Spleen (tissue), 7 donors: Measurements from ENCODE around the gene METTL23.

ENCODE experiments used
- POLR2A ChIP-seq, 3 donors: fragments of 450-650 bp; IDR thresholded peaks; one replicate each; pipeline ENCODE4 v1.5.1; 2017; ENCODE audit warnings: antibody characterized with exemption in 3 of 3, mild to moderate bottlenecking in 1 of 3
- TF ChIP-seq, protein P1 (sequence below), 11 experiments: fragments of 200-600 bp in 7 of 11; fragments of 450-650 bp in 4 of 11; sonication (generic) in 4 of 11; IDR thresholded peaks in 8 of 11; conservative IDR thresholded peaks in 3 of 11; 1 replicate in 7 of 11; 2 replicates in 4 of 11; pipeline versions ENCODE4 v1.4.0 to v1.8.0; 2016 to 2021; ENCODE audit warnings: antibody characterized with exemption in 11 of 11, inconsistent platforms in 4 of 11, mild to moderate bottlenecking in 1 of 11
- donor health status: DM: no; HTN: no; CAD: no; lungs with moderate emphysema.
- donor health status: DM: no; HTN: no; CAD: no.
- donor health status: DM: no; HTN: no; CAD: no.

DNA sequence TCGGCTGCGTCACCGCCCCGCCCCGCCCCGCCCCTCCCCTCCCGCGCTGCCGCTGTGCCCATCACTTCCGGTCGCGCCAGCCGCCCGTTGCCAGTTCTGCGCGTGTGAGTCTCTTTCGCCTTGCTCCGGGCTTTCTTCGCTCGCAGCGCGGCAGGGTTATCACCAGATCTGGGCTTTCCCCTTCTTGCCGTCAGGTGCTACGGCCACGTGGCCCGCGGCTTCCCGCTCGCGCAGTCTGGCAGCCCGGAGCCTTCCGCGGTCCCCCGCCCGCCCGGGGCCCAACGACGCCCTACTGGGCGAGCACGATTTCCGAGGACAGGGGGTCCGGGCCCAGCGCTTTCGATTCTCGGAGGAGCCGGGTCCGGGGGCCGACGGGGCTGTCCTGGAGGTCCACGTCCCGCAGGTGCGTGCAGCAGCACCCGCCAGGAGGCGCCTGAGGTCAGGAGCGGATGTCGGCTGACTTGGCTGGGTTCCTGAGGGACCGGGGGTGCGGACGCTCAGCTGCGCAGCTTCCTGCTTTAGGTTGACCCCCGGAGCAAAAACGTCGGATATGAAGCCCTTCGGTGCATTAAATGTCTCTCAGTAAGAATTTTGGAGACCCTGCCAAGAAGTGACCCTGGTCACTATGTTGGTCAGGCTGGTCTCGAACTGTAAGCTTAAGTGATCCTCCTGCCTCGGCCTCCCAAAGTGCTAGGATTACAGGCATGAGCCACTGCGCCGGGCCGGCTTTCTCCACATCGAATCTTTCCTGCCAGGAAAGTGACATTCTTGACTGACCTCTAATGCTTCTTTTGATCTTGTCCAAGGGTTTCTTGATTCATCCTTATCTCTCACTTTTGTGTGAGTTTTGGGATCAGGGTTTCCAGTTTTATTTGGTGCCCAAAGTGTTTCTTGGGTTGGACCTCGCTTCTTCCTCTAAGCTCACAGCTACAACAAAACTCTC lies at the start of gene METTL23:
- TF ChIP-seq, protein P1, sequence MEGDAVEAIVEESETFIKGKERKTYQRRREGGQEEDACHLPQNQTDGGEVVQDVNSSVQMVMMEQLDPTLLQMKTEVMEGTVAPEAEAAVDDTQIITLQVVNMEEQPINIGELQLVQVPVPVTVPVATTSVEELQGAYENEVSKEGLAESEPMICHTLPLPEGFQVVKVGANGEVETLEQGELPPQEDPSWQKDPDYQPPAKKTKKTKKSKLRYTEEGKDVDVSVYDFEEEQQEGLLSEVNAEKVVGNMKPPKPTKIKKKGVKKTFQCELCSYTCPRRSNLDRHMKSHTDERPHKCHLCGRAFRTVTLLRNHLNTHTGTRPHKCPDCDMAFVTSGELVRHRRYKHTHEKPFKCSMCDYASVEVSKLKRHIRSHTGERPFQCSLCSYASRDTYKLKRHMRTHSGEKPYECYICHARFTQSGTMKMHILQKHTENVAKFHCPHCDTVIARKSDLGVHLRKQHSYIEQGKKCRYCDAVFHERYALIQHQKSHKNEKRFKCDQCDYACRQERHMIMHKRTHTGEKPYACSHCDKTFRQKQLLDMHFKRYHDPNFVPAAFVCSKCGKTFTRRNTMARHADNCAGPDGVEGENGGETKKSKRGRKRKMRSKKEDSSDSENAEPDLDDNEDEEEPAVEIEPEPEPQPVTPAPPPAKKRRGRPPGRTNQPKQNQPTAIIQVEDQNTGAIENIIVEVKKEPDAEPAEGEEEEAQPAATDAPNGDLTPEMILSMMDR (IDR thresholded peaks at IDR 0.05 in 8 of 11, conservative IDR thresholded peaks at IDR 0.05 in 3 of 11) = peak; percentile 60 to 86 (median 77)
- peak in 1 of 3 donors; percentile 30 for TF ChIP-seq POLR2A (IDR thresholded peaks at IDR 0.05)
